NCI-H146 treated with DMSO at 0.1 percent for 48 hours (cell line): ENCODE measurements around the gene DMAP1.

Experiments
- DNase-seq: peaks from one replicate; lab custom pipeline; 2025; ENCODE audit not compliant: unreplicated experiment; lab: John Stamatoyannopoulos, UW

Gene DMAP1

GRCh38 chr1:44228218-44228617 is 14.9 kb downstream of the DMAP1 start:
- no peak for DNase-seq

- DNase-seq: no peak
These were observed 16.3 kb downstream of the DMAP1 start for GRCh38 chr1:44229435-44230167.

- DNase-seq: no peak
These were observed 17.5 kb downstream of the DMAP1 start for GRCh38 chr1:44230796-44231195.

GRCh38 chr1:44233593-44233992 is 20.3 kb downstream of the DMAP1 start:
- DNase-seq: no peak

GRCh38 chr1:44235808-44236207 is 22.5 kb downstream of the DMAP1 start:
- DNase-seq: no peak

- no peak for DNase-seq
These were observed 23.4 kb downstream of the DMAP1 start for GRCh38 chr1:44236490-44237272.

GRCh38 chr1:44237721-44238457 is 24.6 kb downstream of the DMAP1 start:
- no peak for DNase-seq

- DNase-seq: no peak
These were observed 25.4 kb downstream of the DMAP1 start for GRCh38 chr1:44238660-44239059.

GRCh38 chr1:44239331-44239960 is 26.2 kb downstream of the DMAP1 start:
- no peak for DNase-seq

- DNase-seq: no peak
These were observed 26.7 kb downstream of the DMAP1 start for GRCh38 chr1:44239961-44240371.

- DNase-seq: no peak
These were observed 27.8 kb downstream of the DMAP1 start for GRCh38 chr1:44240802-44241671.

- no peak for DNase-seq
These were observed 29.5 kb downstream of the DMAP1 start for GRCh38 chr1:44242746-44243145.

- DNase-seq: no peak
These were observed 30.7 kb downstream of the DMAP1 start for GRCh38 chr1:44243782-44244495.

GRCh38 chr1:44244986-44245385 is 31.7 kb downstream of the DMAP1 start:
- DNase-seq: no peak

GRCh38 chr1:44246806-44247205 is 33.5 kb downstream of the DMAP1 start:
- DNase-seq: no peak

GRCh38 chr1:44249543-44249942 is 36.3 kb downstream of the DMAP1 start:
- DNase-seq: no peak

GRCh38 chr1:44250068-44250781 is 37.0 kb downstream of the DMAP1 start:
- no peak for DNase-seq

- DNase-seq: no peak
These were observed 38.2 kb downstream of the DMAP1 start for GRCh38 chr1:44251486-44251885.
